GM21360 (cell line): ENCODE measurements around the gene DCP1B.
"Not testable (repeated sequence)": the region's sequence is repeated elsewhere in the genome, so short reads cannot be mapped to it uniquely, and the experiment has no call there.

Experiments
- ATAC-seq: cut with Tn5 transposase; IDR thresholded peaks from one replicate; pipeline ENCODE4 v1.9.1; 2021; ENCODE audit warnings: mild to moderate bottlenecking, moderate library complexity; ENCODE audit not compliant: unreplicated experiment

DCP1B gene

DNA sequence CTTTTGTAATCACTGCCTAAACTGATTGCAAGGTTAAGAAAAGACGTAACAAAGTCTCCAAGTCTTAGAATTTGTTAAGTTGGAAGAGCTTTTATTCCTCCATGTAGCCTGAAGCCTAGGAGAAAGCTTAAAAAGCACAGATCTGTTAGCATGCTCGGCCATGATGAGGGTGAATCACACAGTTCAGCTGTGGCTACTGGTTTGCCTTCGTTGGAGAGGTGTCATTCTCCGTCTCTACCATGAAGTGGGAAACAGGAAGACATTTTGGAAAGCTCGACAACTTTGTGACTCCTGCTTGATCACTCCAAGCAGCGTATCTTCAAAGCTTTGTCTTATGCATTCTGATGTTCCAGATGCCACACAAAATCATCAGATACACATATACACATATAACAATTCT is 27.1 kb downstream of the DCP1B start:
- no peak for ATAC-seq

- ATAC-seq, result no peak
Measured at GRCh38 chr12:1974812-1975211, 29.4 kb downstream of the DCP1B start.

DNA sequence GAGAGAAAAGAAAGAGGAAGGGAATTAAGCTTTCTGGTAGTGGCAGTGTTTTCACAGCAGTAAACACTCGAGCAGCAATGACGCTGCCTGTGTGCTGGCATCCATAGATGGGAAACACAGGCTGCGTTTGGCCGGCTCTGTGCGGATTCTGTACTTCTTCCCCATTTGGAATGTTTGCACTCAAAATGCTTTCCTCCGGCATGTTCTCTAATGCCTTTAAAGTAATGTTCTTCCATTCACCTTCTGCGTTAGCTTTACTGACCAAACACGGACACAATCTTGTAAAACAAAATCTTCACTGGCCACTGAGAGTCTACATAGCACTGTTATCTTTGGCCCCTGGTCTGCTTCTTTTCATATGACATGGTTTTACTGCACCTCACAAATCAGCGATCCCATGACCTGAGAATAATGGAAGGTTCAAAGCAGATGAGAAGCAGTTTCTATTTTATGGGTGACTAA is 31.4 kb downstream of the DCP1B start:
- no peak for ATAC-seq

- no peak for ATAC-seq
Measured at GRCh38 chr12:1972260-1972659, 32.0 kb downstream of the DCP1B start.

GRCh38 chr12:1970331-1970900 is 33.8 kb downstream of the DCP1B start:
- ATAC-seq, result no peak

- ATAC-seq, result no peak
Measured at GRCh38 chr12:1966561-1967226, 37.6 kb downstream of the DCP1B start.

DNA sequence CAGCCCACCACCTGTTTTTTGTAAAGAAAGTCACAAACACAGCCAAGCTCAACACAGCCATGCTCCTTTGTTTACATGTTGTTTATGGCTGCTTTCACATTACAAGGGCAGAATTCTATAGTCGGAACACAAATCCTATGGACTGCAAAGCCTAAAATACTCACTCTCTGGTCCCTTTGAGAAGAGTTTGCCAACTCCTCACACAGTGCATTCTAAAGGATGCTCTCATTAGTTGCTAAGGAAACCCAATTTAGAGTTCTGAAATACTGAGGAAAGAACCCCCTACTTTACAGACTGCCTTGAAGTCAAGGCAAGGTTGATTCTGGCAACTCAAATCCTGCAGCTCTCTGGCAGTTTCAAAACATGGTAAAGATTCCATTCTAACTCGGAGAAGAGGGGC is 38.3 kb downstream of the DCP1B start:
- no peak for ATAC-seq

DNA sequence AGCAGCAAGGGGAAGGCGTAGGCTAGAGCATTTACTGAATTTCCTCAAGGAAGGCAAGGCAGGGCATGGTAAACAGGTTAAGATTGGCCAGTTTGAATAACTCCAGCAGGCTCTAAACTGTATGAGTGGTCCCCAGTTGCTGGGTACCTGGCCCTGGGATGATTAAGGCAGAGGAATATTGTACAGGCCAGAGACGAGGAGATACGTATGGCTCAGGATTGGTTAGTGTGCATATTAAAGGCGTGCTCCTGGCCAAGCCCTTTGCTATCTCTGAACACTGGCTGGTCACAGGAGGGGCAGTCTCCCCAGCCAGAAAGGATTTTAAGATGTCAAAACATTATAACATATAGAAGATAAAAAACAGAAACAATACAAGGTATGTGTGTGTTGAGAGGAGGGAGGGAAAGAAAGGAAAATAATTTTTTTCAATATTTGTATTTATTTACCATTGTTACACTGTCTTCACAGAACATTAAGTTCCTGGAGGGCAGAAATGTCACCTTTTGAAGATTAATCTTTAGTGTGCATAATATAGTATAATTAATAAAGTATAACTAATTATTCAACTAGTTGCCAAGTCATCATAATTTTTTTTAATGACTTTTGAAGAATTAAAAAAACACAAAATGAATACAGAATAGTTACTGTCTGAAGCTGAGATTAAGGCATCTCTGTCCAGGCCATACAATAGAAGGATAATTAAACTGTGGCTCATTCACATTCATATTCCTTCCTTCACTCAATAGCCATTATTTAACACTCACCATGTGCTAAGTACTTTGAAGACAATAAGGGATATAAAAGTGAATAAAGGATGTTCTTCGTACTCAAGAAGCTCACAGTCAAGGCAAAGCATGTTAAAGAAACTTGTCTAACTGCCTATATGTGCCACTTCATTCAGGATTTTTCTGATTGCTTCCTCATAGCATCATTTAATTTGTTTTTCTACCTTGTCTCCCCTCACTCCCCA is 41.9 kb downstream of the DCP1B start:
- ATAC-seq, result no peak

- ATAC-seq, result no peak
Measured at GRCh38 chr12:1956716-1957115, 47.5 kb downstream of the DCP1B start.

- no peak for ATAC-seq
Measured at GRCh38 chr12:1949771-1950470, 54.3 kb downstream of the DCP1B start.

- no peak for ATAC-seq
Measured at GRCh38 chr12:1948883-1949282, 55.4 kb downstream of the DCP1B start.

DNA sequence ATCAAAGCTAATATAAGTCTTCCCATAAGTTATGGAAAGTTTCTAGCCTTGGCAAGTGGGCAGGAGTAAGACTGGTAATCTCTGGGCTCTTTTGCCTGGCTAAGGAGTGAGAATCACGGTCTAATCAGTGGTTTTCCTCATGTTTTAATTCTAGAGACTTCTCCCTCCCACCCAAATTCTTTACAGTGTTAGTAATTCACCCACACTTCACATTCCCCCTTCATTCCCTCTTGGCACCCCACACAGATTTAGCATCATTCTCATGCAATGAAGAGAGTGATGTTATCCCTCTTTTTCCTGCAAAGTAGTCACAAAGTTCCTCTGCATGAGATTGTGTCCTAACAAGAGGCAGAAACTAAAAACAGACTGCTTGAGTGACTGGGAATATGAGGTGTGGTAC is 57.2 kb downstream of the DCP1B start:
- ATAC-seq, result no peak

DNA sequence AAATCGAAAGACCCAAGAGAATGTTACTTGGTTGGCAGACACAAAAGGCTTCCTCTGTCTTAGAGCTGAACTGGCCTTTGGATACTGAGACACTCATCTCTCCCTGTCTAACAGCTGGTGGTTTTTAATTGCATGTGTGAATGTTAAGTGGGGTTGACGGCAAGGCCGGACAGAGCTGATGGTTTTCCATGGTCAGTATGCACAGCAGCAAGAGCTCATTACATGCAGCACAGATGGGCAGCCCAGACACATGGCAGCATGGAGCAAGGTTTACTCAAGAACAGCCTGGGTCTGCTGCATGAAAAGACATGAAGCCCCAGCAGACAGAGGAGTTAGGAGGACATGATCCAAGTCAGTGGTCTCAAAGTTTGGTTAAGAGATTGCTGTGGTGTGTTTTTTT is 58.0 kb downstream of the DCP1B start:
- no peak for ATAC-seq

DNA sequence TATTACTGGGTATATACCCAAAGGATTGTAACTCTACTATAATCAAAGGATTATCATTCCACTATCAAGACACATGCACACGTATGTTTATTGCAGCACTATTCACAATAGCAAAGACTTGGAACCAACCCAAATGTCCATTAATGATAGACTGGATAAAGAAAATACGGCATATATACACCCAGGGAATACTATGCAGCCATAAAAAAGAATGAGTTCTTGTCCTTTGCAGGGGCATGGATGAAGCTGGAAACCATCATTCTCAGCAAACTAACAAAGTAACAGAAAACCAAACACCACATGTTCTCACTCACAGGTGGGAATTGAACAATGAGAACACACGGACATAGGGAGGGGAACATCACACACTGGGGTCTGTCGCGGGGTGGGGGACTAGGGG is 58.8 kb downstream of the DCP1B start:
- ATAC-seq, result not testable (repeated sequence)

GRCh38 chr12:1939801-1940607 is 64.3 kb downstream of the DCP1B start:
- no peak for ATAC-seq

DNA sequence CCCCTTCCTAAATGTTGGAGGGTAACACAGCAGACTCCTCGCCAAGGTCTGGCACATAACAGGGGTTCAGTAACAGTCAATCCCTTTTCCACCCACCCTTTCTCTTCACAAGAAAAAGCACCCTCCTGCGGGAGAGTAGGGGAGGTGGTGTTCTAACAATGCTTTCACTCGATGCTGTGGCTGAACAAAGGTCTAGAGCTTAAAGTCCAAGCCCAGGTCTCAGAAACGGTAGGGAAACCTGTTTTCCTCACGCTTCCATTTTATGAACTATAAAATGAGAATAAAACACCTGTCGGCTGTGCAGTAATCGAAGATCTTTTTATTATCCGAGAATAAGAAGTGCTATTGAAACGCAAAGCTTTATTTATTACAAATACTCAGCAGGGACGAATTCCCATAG is 64.9 kb downstream of the DCP1B start:
- ATAC-seq, result no peak

DNA sequence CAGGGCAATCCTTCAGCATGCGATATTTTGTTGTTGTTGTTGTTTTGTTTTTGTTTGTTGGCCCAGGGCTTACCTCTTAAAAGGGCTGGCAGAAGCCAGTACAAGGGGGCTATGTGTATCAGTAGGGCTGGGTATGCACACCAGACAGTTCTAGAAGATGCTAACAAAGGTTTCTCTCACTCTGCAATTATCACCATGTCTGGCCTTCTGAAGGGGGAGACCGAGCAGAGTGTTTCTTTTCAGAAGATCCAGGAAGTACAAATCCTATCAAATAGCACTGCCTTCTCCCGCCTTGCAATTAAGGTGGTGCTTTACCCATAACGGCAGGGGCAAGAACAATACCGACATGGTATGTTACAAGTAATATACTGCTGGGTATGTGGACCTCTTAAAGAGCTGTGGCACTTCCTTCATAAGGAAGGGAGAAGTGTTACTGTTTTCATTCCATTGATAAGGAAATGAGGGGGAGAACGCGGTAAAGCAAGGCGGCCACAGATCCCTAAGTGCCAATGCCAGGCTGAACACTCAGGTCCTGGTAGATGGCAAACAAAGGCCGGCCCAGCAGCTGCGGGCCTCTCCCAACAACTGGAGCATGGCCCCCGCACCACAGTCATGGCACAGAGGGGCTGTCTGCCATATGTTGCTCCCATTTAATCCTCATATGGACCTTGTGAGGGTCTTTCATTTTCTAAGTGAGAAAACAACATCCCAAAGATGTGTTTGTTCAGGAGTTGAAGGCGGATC is 66.6 kb downstream of the DCP1B start:
- no peak for ATAC-seq

DNA sequence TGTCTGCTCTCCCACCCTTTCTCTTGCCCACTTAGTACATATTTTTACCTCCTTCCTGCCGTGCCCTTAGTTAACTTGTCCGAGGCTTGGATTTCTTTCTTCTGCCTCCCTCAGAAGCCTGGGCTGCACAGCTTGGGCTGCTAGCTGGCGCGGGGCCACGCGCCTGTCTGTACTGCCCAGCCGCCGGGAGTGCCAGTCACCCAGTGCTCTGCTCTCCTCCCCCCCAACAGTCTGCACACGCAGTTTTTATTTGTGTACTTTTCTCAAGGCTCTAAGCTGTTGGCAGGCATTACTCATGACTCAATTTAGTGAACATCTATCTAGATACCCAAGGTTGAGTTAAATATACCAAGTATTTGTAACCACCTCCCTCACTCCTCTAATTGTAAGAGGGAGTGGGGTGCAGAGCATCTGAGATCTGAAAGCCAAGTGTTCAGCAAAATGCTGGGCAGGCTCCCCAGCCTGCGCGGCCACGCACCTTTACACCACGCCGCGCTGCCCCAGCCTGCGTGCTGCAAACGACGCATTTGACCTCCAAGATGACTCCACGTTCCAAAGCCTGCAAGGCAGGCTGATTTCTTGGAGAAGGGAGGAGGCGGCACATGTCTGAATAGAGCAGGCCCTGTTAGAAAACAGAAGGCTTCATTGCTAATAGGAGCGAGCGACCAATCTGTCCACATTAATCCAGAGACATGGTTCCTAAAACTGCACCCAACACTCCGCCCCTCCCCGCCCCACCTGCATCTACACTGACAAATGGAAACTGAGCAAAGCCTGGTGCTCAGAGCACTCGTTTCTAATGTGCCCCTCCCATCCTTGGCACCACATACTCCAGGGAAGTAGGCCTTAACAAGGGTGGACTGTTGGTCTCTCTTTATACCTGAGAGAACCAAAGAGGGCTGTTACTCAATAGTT is 67.6 kb downstream of the DCP1B start:
- no peak for ATAC-seq
